Right lobe of liver (tissue), 6 donors: Measurements from ENCODE around the gene EML4. TPM values are rescaled to one million over a fixed set of nuclear protein-coding genes. Genes with fewer than 3 reads are reported as not detected.

Experiments
- ATAC-seq, 4 donors: fragments of 200-7000 bp; cut with Tn5 transposase; one replicate each; pipeline ENCODE4 v1.9.1; 2020; ENCODE audit warnings: mild to moderate bottlenecking in 4 of 4, moderate library complexity in 4 of 4
- DNase-seq, 3 donors: peaks; one replicate each; pipeline ENCODE4 v3.0.0-alpha.2; 2020
- H3K27ac ChIP-seq, 3 donors: fragments of 200-600 bp; one replicate each; pipeline ENCODE4 v1.8.0; 2022
- H3K27me3 ChIP-seq, 2 donors: fragments of 200-600 bp; one replicate each; pipeline ENCODE4 v1.8.0; 2022
- H3K36me3 ChIP-seq, 4 donors: fragments of 200-600 bp; sonication (generic) in 1 of 4; one replicate each; pipeline versions ENCODE4 v1.5.1 to v1.8.0; 2017 to 2022; ENCODE audit warnings: control low read depth in 1 of 4
- H3K4me1 ChIP-seq, 4 donors: fragments of 200-600 bp; sonication (generic) in 1 of 4; one replicate each; pipeline versions ENCODE4 v1.5.1 to v1.8.0; 2017 to 2022; ENCODE audit warnings: control low read depth in 1 of 4
- H3K4me3 ChIP-seq, 3 donors: fragments of 200-600 bp; one replicate each; pipeline ENCODE4 v1.8.0; 2022
- H3K9me3 ChIP-seq, 4 donors: fragments of 200-600 bp; sonication (generic) in 1 of 4; one replicate each; pipeline versions ENCODE4 v1.5.1 to v1.8.0; 2017 to 2022; ENCODE audit warnings: control low read depth in 1 of 4
- CTCF ChIP-seq, 4 donors: fragments of 200-600 bp in 3 of 4; fragments of 450-650 bp in 1 of 4; IDR thresholded peaks; one replicate each; pipeline versions ENCODE4 v1.5.1 to v1.8.0; 2016 to 2022; ENCODE audit warnings: antibody characterized with exemption in 4 of 4, mild to moderate bottlenecking in 2 of 4
- POLR2A ChIP-seq: fragments of 450-650 bp; IDR thresholded peaks from one replicate; pipeline ENCODE4 v1.6.1; 2017; ENCODE audit warnings: antibody characterized with exemption, mild to moderate bottlenecking
- WGBS: methylation state at CpG from one replicate; pipeline ENCODE4 v1.1.6; 2018; ENCODE audit warnings: low coverage, low lambda C conversion rate; ENCODE audit not compliant: insufficient coverage; ENCODE audit errors: missing lambda C conversion rate; 5-methylcytosine and 5-hydroxymethylcytosine counted together
- intact Hi-C, 2 donors: fragments of 100-400 bp; cut with DNase I; formaldehyde crosslinking; loops; one replicate each; pipeline versions ENCODE4 v1.11.2 to v1.14.1; 2022
- total RNA-seq, 6 experiments: library from RNA; depleted of rRNA in 2 of 6; stranded (reverse); fragments of >200 nt in 2 of 6; fragmentation: NEBNext Ultra II Directional in 3 of 6; extraction: Animal tissue kit (Norgen Biotek cat#: 25700) in 3 of 6; gene quantifications; one replicate each; pipeline versions ENCODE4 v1.1.0 to v1.2.4, GENCODE V29; 2016 to 2023
- donor health status: DM: no; HTN: yes; CAD: no.
- donor health status: DM: no; HTN: no; CAD: no.
- donor health status: DM: no; HTN: no; CAD: no.
- donor health status: DM: no; HTN: yes; CAD: no.
- donor health status: DM: no; HTN: yes; CAD: no.

EML4 gene
- total RNA-seq, 6 experiments from 2014 or later: 28.3 to 55.7 (median 36.7) TPM

DNA sequence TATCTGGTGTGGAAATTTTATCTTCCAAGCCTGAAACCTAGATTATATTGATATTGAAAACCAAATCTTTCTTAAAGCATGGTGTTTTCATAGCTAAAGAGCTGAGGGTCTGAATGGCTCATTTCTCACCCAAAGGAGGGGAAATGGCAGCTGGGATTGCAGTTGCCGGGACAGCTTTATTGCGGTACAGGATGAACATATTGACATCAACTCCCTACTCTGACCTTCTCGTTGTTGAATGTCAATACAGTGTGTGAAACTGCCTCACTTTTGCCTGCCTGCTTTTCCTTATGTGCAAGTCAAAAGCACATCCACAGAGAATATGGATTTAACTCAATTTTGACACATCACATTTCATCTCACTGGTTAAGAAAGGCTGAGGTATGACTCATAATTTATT, 195.5 kb downstream of the EML4 start:
- no peak for DNase-seq
- WGBS: 59% methylated on average over 3 of the region's 3 CpGs
- no peak for ATAC-seq
- Histone ChIP-seq H3K27ac (no peak overlapping the region), H3K4me3 (no peak overlapping the region), H3K9me3 (no peaks in the 10 kb centered on the region), H3K36me3 (no peaks in the 10 kb centered on the region), H3K27me3 (no peaks in the 10 kb centered on the region), H3K4me1 (peaks cover 0 to 12% (median under 1%) of the 10 kb centered on the region in 4 donors)
- intact Hi-C loops: no loop called here
- no peak for TF ChIP-seq POLR2A
- no peak for TF ChIP-seq CTCF (IDR thresholded peaks at IDR 0.05)

DNA sequence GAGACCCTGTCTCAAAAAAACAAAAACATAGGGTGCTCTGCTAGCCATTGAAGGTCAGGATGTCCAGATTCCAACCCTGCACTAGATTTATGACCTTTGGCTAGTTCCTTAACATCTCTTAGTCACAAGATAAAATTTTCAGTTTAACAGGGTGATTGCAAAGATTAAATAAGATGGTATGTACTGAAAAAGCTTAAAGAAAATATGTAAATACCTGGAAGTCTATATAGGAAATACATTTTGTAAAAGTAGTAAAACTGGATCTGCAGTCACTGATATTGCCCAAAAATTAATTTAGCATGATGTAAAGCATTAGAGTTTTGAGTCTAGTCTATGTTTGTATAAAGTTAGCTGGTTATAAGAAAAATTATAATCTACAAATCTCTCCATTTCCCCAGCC, 197.3 kb downstream of the EML4 start:
- TF ChIP-seq CTCF (IDR thresholded peaks at IDR 0.05) (no peak), POLR2A (no peak)
- intact Hi-C loops: no loop called here

GRCh38 chr2:42367835-42368234, 198.7 kb downstream of the EML4 start:
- no peak overlapping the region for H3K27ac ChIP-seq
- intact Hi-C loops: no loop called here
- DNase-seq (no peak), ATAC-seq (no peak)
- no peaks in the 10 kb centered on the region for H3K36me3 ChIP-seq
- H3K4me3 ChIP-seq: no peak overlapping the region
- H3K4me1 ChIP-seq: no peaks in the 10 kb centered on the region
- H3K27me3 ChIP-seq: no peaks in the 10 kb centered on the region
- H3K9me3 ChIP-seq: no peaks in the 10 kb centered on the region
- 67% methylated on average over 2 of the region's 3 CpGs for WGBS
- no peak for TF ChIP-seq POLR2A
- no peak for TF ChIP-seq CTCF (IDR thresholded peaks at IDR 0.05)

More for the DNA sequence above, 197.3 kb downstream of the EML4 start:
- Histone ChIP-seq H3K27me3 (no peaks in the 10 kb centered on the region), H3K4me1 (peaks cover 0 to 10% (median 0%) of the 10 kb centered on the region in 4 donors), H3K9me3 (no peaks in the 10 kb centered on the region), H3K4me3 (no peak overlapping the region), H3K36me3 (no peaks in the 10 kb centered on the region), H3K27ac (no peak overlapping the region)
- DNase-seq: no peak
- ATAC-seq: no peak

- H3K36me3 ChIP-seq: no peaks in the 10 kb centered on the region
- peak in 1 of 4 donors; percentile 22 for ATAC-seq
- intact Hi-C loops: no loop called here
- no peak overlapping the region for H3K27ac ChIP-seq
- 72% methylated on average over 7 of the region's 7 CpGs for WGBS
- H3K27me3 ChIP-seq: no peaks in the 10 kb centered on the region
- no peaks in the 10 kb centered on the region for H3K9me3 ChIP-seq
- no peak for DNase-seq
- no peak overlapping the region for H3K4me3 ChIP-seq
- H3K4me1 ChIP-seq: no peaks in the 10 kb centered on the region
- no peak for TF ChIP-seq POLR2A
- TF ChIP-seq CTCF (IDR thresholded peaks at IDR 0.05): no peak
These were observed 199.8 kb downstream of the EML4 start for GRCh38 chr2:42368817-42369531.
